Measurements from ENCODE around the gene GRM2. TPM values are rescaled to one million over a fixed set of nuclear protein-coding genes. Genes with fewer than 3 reads are reported as not detected.

The GRM2 gene
- total RNA-seq, 1 donor from 2014 or later = 0.19 TPM

GRCh38 chr3:51705276-51706020, 1.4 kb upstream of the GRM2 start:
- TF ChIP-seq CTCF (IDR thresholded peaks at IDR 0.05; ENCODE audit: unreplicated experiment) = no peak
- no peak for DNase-seq (ENCODE audit: low spot score, unreplicated experiment)
- Mint-ChIP-seq H3K36me3 (ENCODE audit: insufficient read depth) (no peaks in the 10 kb centered on the region), H3K27me3 (peaks cover 24% of the 10 kb centered on the region), H3K4me1 (ENCODE audit: low read depth) (peaks cover 2% of the 10 kb centered on the region), H3K9me3 (ENCODE audit: low read depth) (no peaks in the 10 kb centered on the region), H3K27ac (no peak overlapping the region), H3K4me3 (ENCODE audit: low read depth) (no peak overlapping the region)

GRCh38 chr3:51706021-51706485, 815 bp upstream of the GRM2 start:
- Mint-ChIP-seq H3K27me3 (peaks cover 24% of the 10 kb centered on the region), H3K9me3 (ENCODE audit: low read depth) (no peaks in the 10 kb centered on the region), H3K36me3 (ENCODE audit: insufficient read depth) (no peaks in the 10 kb centered on the region), H3K4me3 (ENCODE audit: low read depth) (no peak overlapping the region), H3K27ac (no peak overlapping the region), H3K4me1 (ENCODE audit: low read depth) (peaks cover 2% of the 10 kb centered on the region)
- no peak for TF ChIP-seq CTCF (IDR thresholded peaks at IDR 0.05; ENCODE audit: unreplicated experiment)
- DNase-seq (ENCODE audit: low spot score, unreplicated experiment) = no peak

- Mint-ChIP-seq H3K4me1 (ENCODE audit: low read depth) (peaks cover 2% of the 10 kb centered on the region), H3K36me3 (ENCODE audit: insufficient read depth) (no peaks in the 10 kb centered on the region), H3K27me3 (peaks cover 24% of the 10 kb centered on the region), H3K27ac (no peak overlapping the region), H3K4me3 (ENCODE audit: low read depth) (no peak overlapping the region), H3K9me3 (ENCODE audit: low read depth) (no peaks in the 10 kb centered on the region)
- no peak for DNase-seq (ENCODE audit: low spot score, unreplicated experiment)
- TF ChIP-seq CTCF (IDR thresholded peaks at IDR 0.05; ENCODE audit: unreplicated experiment) = no peak
Measured at GRCh38 chr3:51708216-51708845, 1.5 kb downstream of the GRM2 start.

GRCh38 chr3:51709004-51709420, 2.1 kb downstream of the GRM2 start:
- Mint-ChIP-seq H3K4me1 (ENCODE audit: low read depth) (peaks cover 2% of the 10 kb centered on the region), H3K9me3 (ENCODE audit: low read depth) (no peaks in the 10 kb centered on the region), H3K27me3 (peaks cover 24% of the 10 kb centered on the region), H3K4me3 (ENCODE audit: low read depth) (no peak overlapping the region), H3K27ac (no peak overlapping the region), H3K36me3 (ENCODE audit: insufficient read depth) (no peaks in the 10 kb centered on the region)
- DNase-seq (ENCODE audit: low spot score, unreplicated experiment) = no peak
- no peak for TF ChIP-seq CTCF (IDR thresholded peaks at IDR 0.05; ENCODE audit: unreplicated experiment)

- no peak overlapping the region for H3K27ac Mint-ChIP-seq
- no peak overlapping the region for H3K4me3 Mint-ChIP-seq (ENCODE audit: low read depth)
- TF ChIP-seq CTCF (IDR thresholded peaks at IDR 0.05; ENCODE audit: unreplicated experiment) = no peak
- H3K36me3 Mint-ChIP-seq (ENCODE audit: insufficient read depth) = no peaks in the 10 kb centered on the region
- H3K4me1 Mint-ChIP-seq (ENCODE audit: low read depth) = peaks cover 2% of the 10 kb centered on the region
- peaks cover 28% of the 10 kb centered on the region for H3K27me3 Mint-ChIP-seq
- H3K9me3 Mint-ChIP-seq (ENCODE audit: low read depth) = no peaks in the 10 kb centered on the region
- no peak for DNase-seq (ENCODE audit: low spot score, unreplicated experiment)
Measured at GRCh38 chr3:51709675-51710074, 2.8 kb downstream of the GRM2 start.

All from progenitor cell of endocrine pancreas (in vitro differentiated cells).